DND-41 (cell line): Measurements from ENCODE around the gene ZNF205.

Experiments used
- CTCF ChIP-seq: IDR thresholded peaks from 2 replicates; pipeline ENCODE4 v1.5.1; 2012; ENCODE audit warnings: borderline replicate concordance, low read length, moderate library complexity, mild to moderate bottlenecking; ENCODE audit not compliant: poor library complexity, severe bottlenecking; ENCODE audit errors: extremely low read depth
- EZH2 ChIP-seq: IDR thresholded peaks from 3 replicates; pipeline ENCODE4 v1.6.1; 2012; ENCODE audit warnings: borderline replicate concordance, low read depth, mild to moderate bottlenecking, moderate library complexity, low read length, inconsistent platforms; ENCODE audit not compliant: severe bottlenecking

GRCh38 chr16:3089717-3090592 lies 22.4 kb upstream of the ZNF205 start:
- TF ChIP-seq CTCF (no peak), EZH2 (no peak)
